NB4 (cell line): Measurements from ENCODE around the gene BMP4.

Source experiments
- POLR2A ChIP-seq: IDR thresholded peaks from 2 replicates; pipeline ENCODE4 v1.6.1; 2011; ENCODE audit warnings: mild to moderate bottlenecking; ENCODE audit not compliant: insufficient read length; ENCODE audit errors: extremely low read depth
- TF ChIP-seq, protein P1 (sequence below): IDR thresholded peaks from one replicate; pipeline ENCODE4 v1.5.1; 2012; ENCODE audit warnings: low read depth, low read length
- TF ChIP-seq, protein P2 (sequence below): IDR thresholded peaks from 2 replicates; pipeline ENCODE4 v1.6.1; 2011; ENCODE audit warnings: low read depth, low read length

DNA sequence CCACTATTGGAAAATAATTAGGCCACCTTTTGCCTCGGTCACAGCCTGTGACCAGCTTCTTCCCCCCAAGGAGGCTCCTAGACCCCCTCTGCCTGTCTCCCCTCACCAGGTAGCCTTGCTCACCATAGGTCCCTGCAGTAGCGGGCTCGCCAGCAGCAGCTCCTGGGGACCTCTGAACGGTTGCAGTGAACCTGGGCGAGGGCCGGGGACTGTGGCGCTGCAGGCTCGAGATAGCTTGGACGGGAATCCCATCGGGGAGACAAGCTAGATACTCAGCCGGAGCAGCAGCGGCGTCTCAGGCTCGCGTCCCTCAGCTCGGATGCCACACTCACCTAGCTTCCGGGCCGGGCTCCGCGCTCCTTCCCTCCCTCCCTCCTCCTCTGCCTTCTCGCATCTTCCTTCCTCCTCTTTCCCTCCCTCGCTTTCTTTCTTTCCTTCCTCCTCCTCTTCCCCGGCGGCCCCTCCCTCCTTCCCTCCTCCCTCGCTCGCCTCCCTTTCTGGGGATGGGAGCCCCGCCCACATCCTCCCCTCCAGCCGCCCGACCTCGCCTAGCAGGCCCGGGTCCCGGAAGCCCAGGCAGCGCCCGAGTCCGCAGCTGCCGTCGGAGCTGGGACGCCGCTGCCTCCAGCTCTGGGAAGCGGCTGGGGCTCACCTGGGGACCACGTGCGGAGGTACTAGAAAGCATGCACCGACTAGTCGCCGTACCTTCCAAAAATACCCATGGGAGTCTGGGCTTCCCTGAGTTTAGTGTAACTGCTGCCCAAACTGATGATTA lies at the start of gene BMP4:
- TF ChIP-seq, protein P1, sequence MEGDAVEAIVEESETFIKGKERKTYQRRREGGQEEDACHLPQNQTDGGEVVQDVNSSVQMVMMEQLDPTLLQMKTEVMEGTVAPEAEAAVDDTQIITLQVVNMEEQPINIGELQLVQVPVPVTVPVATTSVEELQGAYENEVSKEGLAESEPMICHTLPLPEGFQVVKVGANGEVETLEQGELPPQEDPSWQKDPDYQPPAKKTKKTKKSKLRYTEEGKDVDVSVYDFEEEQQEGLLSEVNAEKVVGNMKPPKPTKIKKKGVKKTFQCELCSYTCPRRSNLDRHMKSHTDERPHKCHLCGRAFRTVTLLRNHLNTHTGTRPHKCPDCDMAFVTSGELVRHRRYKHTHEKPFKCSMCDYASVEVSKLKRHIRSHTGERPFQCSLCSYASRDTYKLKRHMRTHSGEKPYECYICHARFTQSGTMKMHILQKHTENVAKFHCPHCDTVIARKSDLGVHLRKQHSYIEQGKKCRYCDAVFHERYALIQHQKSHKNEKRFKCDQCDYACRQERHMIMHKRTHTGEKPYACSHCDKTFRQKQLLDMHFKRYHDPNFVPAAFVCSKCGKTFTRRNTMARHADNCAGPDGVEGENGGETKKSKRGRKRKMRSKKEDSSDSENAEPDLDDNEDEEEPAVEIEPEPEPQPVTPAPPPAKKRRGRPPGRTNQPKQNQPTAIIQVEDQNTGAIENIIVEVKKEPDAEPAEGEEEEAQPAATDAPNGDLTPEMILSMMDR, result no peak
- no peak for TF ChIP-seq POLR2A
- TF ChIP-seq, protein P2, sequence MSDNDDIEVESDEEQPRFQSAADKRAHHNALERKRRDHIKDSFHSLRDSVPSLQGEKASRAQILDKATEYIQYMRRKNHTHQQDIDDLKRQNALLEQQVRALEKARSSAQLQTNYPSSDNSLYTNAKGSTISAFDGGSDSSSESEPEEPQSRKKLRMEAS, result no peak
